Transverse colon (tissue), 4 donors: Measurements from ENCODE around the gene ENOX1. TPM values are rescaled to one million over a fixed set of nuclear protein-coding genes. Genes with fewer than 3 reads are reported as not detected.

Source experiments
- DNase-seq: peaks from one replicate; pipeline ENCODE4 v3.0.0-alpha.2; 2019
- H3K27ac ChIP-seq, 4 donors: fragments of 200-600 bp; sonication (generic); 2 replicates each; pipeline ENCODE4 v1.5.1; 2016 to 2018; ENCODE audit warnings: inconsistent platforms in 4 of 4
- H3K27me3 ChIP-seq: fragments of 200-600 bp; sonication (generic); 2 replicates; pipeline ENCODE4 v1.5.1; 2017; ENCODE audit warnings: inconsistent platforms
- H3K36me3 ChIP-seq, 4 donors: fragments of 200-600 bp; sonication (generic); 2 replicates each; pipeline ENCODE4 v1.5.1; 2017 to 2019; ENCODE audit warnings: inconsistent platforms in 4 of 4
- H3K4me1 ChIP-seq, 4 donors: fragments of 200-600 bp; sonication (generic); 2 replicates each; pipeline ENCODE4 v1.5.1; 2017 to 2020; ENCODE audit warnings: inconsistent platforms in 4 of 4
- H3K4me3 ChIP-seq, 4 donors: fragments of 200-600 bp; sonication (generic); 1 replicate in 1 of 4; 2 replicates in 3 of 4; pipeline versions ENCODE4 v1.5.1 to v1.6.1; 2017 to 2019; ENCODE audit warnings: inconsistent platforms in 4 of 4
- H3K9me3 ChIP-seq, 2 donors: fragments of 200-600 bp; sonication (generic); 2 replicates each; pipeline ENCODE4 v1.5.1; 2017 to 2019; ENCODE audit warnings: inconsistent platforms in 2 of 2
- CTCF ChIP-seq, 5 experiments: fragments of 200-600 bp in 3 of 5; fragments of 450-650 bp in 2 of 5; sonication (generic) in 3 of 5; IDR thresholded peaks; 1 replicate in 2 of 5; 2 replicates in 3 of 5; pipeline ENCODE4 v1.5.1; 2016 to 2017; ENCODE audit warnings: antibody characterized with exemption in 5 of 5, inconsistent platforms in 3 of 5, mild to moderate bottlenecking in 2 of 5, moderate library complexity in 1 of 5
- EP300 ChIP-seq: sonication (generic); formaldehyde crosslinking; IDR thresholded peaks from one replicate; pipeline ENCODE4 v1.6.1; 2017; ENCODE audit warnings: antibody characterized with exemption, low read depth
- POLR2A ChIP-seq: fragments of 450-650 bp; IDR thresholded peaks from one replicate; pipeline ENCODE4 v1.6.1; 2016; ENCODE audit warnings: antibody characterized with exemption, mild to moderate bottlenecking, moderate library complexity
- POLR2AphosphoS5 ChIP-seq, 3 donors: sonication (generic); formaldehyde crosslinking; IDR thresholded peaks; one replicate each; pipeline ENCODE4 v1.6.1; 2016; ENCODE audit warnings: antibody characterized with exemption in 3 of 3
- WGBS, 2 donors: methylation state at CpG; one replicate each; pipeline ENCODE4 v1.1.5; 2018; ENCODE audit warnings: low coverage in 1 of 2; 5-methylcytosine and 5-hydroxymethylcytosine counted together
- in situ Hi-C, 4 donors: fragments of 200-750 bp; cut with MboI; loops; one replicate each; pipeline versions ENCODE4 v1.15.0 to v1.15.1; 2017; ENCODE audit warnings: low sequenced_read_pairs in 3 of 4, low pct_ligation_motif_present in 1 of 4, low pct_unique_long_range_greater_than_20kb in 1 of 4
- intact Hi-C: fragments of 100-400 bp; cut with DNase I; formaldehyde crosslinking; loops from one replicate; pipeline ENCODE4 v1.15.1; 2023; ENCODE audit warnings: low total_unique reads
- total RNA-seq, 4 donors: library from RNA; depleted of rRNA; stranded (reverse); fragments of >200 nt; gene quantifications; one replicate each; pipeline ENCODE4 v1.1.0, GENCODE V29; 2016

The ENOX1 gene
- total RNA-seq, 4 donors from 2014 or later, result 1.5 to 6.4 (median 2.2) TPM

DNA sequence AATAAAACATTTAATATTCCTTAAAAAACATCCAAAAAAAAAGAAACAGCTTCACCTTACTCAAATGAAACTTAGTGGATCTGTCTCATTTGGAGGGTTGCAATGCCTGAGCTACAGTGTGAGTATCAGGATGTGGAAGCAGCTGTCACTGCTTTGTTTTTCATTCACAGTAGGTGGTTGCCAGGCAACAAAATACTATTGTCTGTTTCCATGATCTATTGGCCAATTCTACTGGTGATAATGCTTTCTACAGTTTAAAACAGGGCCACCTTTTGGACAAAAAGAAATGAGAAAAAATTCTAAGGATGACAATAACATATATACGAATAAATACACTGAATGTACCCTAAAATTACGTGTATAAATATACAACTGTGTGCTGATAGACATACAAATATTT is 3.0 kb downstream of the ENOX1 start:
- DNase-seq, result no peak
- WGBS, 2 donors, result 63 to 64% methylated on average over 2 of the region's 2 CpGs
- intact Hi-C loops, result no loop called here
- Histone ChIP-seq H3K27ac (peak overlapping the region in 2 of 4 donors; percentile 39 to 87), H3K4me3 (no peak overlapping the region), H3K27me3 (peaks cover 32% of the 10 kb centered on the region), H3K9me3 (no peaks in the 10 kb centered on the region), H3K4me1 (peaks cover 0 to 29% (median 21%) of the 10 kb centered on the region in 4 donors), H3K36me3 (no peaks in the 10 kb centered on the region)
- in situ Hi-C loops, result loop anchor here (25.0 kb wide), 1 partner anchor 697 kb away; no protein-coding TSS in a partner anchor
- no peak for TF ChIP-seq POLR2A
- no peak for TF ChIP-seq CTCF (IDR thresholded peaks at IDR 0.05)
- TF ChIP-seq POLR2AphosphoS5 (IDR thresholded peaks at IDR 0.05), result no peak
- TF ChIP-seq EP300, result no peak

GRCh38 chr13:43782686-43783085 is 4.1 kb downstream of the ENOX1 start:
- peaks cover 21% of the 10 kb centered on the region for H3K27me3 ChIP-seq
- intact Hi-C loops (no loop called here), in situ Hi-C loops (loop anchor here (25.0 kb wide), 1 partner anchor 695 kb away; no protein-coding TSS in a partner anchor)
- H3K36me3 ChIP-seq, result no peaks in the 10 kb centered on the region
- peaks cover 0 to 26% (median 19%) of the 10 kb centered on the region in 4 donors for H3K4me1 ChIP-seq
- WGBS, 2 donors, result 90 to 100% methylated on average over 1 of the region's 1 CpG
- no peak overlapping the region for H3K4me3 ChIP-seq
- H3K27ac ChIP-seq, result no peak overlapping the region
- TF ChIP-seq POLR2AphosphoS5 (IDR thresholded peaks at IDR 0.05) (no peak), POLR2A (no peak), EP300 (no peak), CTCF (IDR thresholded peaks at IDR 0.05) (no peak)
- no peaks in the 10 kb centered on the region for H3K9me3 ChIP-seq
- DNase-seq, result no peak

- no peak for TF ChIP-seq EP300
- no peak for TF ChIP-seq CTCF (IDR thresholded peaks at IDR 0.05)
- TF ChIP-seq POLR2A, result no peak
- TF ChIP-seq POLR2AphosphoS5 (IDR thresholded peaks at IDR 0.05), result no peak
- no peak overlapping the region for H3K27ac ChIP-seq
- intact Hi-C loops, result no loop called here
- no peak for DNase-seq
- no peak overlapping the region for H3K4me3 ChIP-seq
- H3K4me1 ChIP-seq, result peaks cover 0 to 5% (median under 1%) of the 10 kb centered on the region in 4 donors
- in situ Hi-C loops, result loop anchor here (25.0 kb wide), 1 partner anchor 693 kb away; no protein-coding TSS in a partner anchor
- no peaks in the 10 kb centered on the region for H3K9me3 ChIP-seq
- H3K36me3 ChIP-seq, result no peaks in the 10 kb centered on the region
- peaks cover under 1% of the 10 kb centered on the region for H3K27me3 ChIP-seq
These were observed 6.1 kb downstream of the ENOX1 start for GRCh38 chr13:43780666-43781065.

- no peaks in the 10 kb centered on the region for H3K9me3 ChIP-seq
- no peak overlapping the region for H3K4me3 ChIP-seq
- DNase-seq, result no peak
- WGBS, 2 donors, result 87% methylated on average over 2 of the region's 2 CpGs; no CpG with 5 or more reads in 1 of the 2 donors
- H3K27ac ChIP-seq, result no peak overlapping the region
- no peaks in the 10 kb centered on the region for H3K4me1 ChIP-seq
- in situ Hi-C loops (loop anchor here (25.0 kb wide), 1 partner anchor 689 kb away; no protein-coding TSS in a partner anchor), intact Hi-C loops (no loop called here)
- H3K27me3 ChIP-seq, result no peaks in the 10 kb centered on the region
- TF ChIP-seq POLR2AphosphoS5 (IDR thresholded peaks at IDR 0.05) (no peak), EP300 (no peak), POLR2A (no peak), CTCF (IDR thresholded peaks at IDR 0.05) (no peak)
- H3K36me3 ChIP-seq, result no peaks in the 10 kb centered on the region
These were observed 10.2 kb downstream of the ENOX1 start for GRCh38 chr13:43776501-43777079.
